HG03442 (cell line): Measurements from ENCODE around the gene SPTLC3.

ENCODE experiments used
- ATAC-seq: cut with Tn5 transposase; IDR thresholded peaks from one replicate; pipeline ENCODE4 v1.9.1; 2021; ENCODE audit warnings: mild to moderate bottlenecking, moderate library complexity; ENCODE audit not compliant: unreplicated experiment

The SPTLC3 gene

GRCh38 chr20:13174402-13174801 lies 165.6 kb downstream of the SPTLC3 start:
- ATAC-seq, result peak; percentile 75

GRCh38 chr20:13180986-13181889 lies 172.5 kb downstream of the SPTLC3 start:
- ATAC-seq, result no peak

- ATAC-seq, result no peak
Observed at GRCh38 chr20:13183005-13183404, 174.2 kb downstream of the SPTLC3 start.

- ATAC-seq, result no peak
Observed at GRCh38 chr20:13186043-13186774, 177.4 kb downstream of the SPTLC3 start.

- no peak for ATAC-seq
Observed at GRCh38 chr20:13187899-13188298, 179.1 kb downstream of the SPTLC3 start.

- no peak for ATAC-seq
Observed at GRCh38 chr20:13199279-13199678, 190.5 kb downstream of the SPTLC3 start.

- no peak for ATAC-seq
Observed at GRCh38 chr20:13200767-13201500, 192.2 kb downstream of the SPTLC3 start.

- no peak for ATAC-seq
Observed at GRCh38 chr20:13202565-13202964, 193.8 kb downstream of the SPTLC3 start.

GRCh38 chr20:13205425-13205824 lies 196.7 kb downstream of the SPTLC3 start:
- no peak for ATAC-seq

- ATAC-seq, result no peak
Observed at GRCh38 chr20:13205848-13206434, 197.2 kb downstream of the SPTLC3 start.

- no peak for ATAC-seq
Observed at GRCh38 chr20:13207016-13207415, 198.2 kb downstream of the SPTLC3 start.

GRCh38 chr20:13211956-13212618 lies 203.3 kb downstream of the SPTLC3 start:
- no peak for ATAC-seq

GRCh38 chr20:13212750-13213149 lies 204.0 kb downstream of the SPTLC3 start:
- ATAC-seq, result no peak

GRCh38 chr20:13213335-13213734 lies 204.6 kb downstream of the SPTLC3 start:
- ATAC-seq, result no peak

GRCh38 chr20:13216533-13216932 lies 207.8 kb downstream of the SPTLC3 start:
- ATAC-seq, result no peak
